GM19397 (cell line): ENCODE results near the gene ISYNA1.

Source experiments
- ATAC-seq: cut with Tn5 transposase; IDR thresholded peaks from one replicate; pipeline ENCODE4 v1.9.1; 2021; ENCODE audit warnings: mild to moderate bottlenecking, moderate library complexity; ENCODE audit not compliant: unreplicated experiment

Gene ISYNA1

GRCh38 chr19:18433015-18433691 is 4.8 kb downstream of the ISYNA1 start:
- ATAC-seq: no peak

- ATAC-seq: no peak
Observed at GRCh38 chr19:18432275-18433014, 5.5 kb downstream of the ISYNA1 start.

DNA sequence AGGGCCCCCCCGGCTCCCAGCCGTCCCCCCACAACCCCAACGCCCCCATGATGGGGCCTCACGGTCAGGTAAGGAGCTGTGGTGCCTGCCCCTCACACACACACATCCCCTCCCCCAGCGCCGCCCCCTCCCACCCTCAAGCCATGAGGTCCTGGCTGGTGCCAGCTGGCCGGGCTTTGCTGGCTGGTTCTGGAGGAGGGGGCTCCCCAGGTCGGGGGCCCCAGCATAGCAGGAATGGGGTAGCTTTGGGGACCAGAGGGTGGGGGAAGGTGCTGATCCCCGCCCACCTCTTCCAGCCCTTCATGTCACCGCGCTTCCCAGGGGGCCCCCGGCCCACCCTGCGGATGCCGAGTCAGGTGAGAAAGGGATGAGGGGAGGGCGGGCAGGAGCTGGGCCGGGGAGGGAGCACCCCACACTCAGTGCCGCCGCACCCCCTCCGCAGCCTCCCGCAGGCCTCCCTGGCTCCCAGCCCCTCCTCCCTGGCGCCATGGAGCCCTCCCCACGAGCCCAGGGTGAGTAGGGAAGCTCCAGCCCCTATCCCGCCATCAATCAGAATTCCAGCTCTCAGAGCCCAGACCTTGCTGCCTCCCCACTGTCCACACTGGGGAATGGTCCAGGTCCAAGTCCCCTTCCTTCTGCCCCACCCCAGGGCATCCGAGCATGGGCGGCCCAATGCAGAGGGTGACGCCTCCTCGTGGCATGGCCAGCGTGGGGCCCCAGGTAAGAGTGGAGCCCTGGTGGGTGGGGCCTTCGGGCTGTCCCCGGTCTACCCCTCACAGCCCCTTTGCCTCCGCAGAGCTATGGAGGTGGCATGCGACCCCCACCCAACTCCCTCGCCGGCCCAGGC is 6.4 kb downstream of the ISYNA1 start:
- ATAC-seq: no peak

DNA sequence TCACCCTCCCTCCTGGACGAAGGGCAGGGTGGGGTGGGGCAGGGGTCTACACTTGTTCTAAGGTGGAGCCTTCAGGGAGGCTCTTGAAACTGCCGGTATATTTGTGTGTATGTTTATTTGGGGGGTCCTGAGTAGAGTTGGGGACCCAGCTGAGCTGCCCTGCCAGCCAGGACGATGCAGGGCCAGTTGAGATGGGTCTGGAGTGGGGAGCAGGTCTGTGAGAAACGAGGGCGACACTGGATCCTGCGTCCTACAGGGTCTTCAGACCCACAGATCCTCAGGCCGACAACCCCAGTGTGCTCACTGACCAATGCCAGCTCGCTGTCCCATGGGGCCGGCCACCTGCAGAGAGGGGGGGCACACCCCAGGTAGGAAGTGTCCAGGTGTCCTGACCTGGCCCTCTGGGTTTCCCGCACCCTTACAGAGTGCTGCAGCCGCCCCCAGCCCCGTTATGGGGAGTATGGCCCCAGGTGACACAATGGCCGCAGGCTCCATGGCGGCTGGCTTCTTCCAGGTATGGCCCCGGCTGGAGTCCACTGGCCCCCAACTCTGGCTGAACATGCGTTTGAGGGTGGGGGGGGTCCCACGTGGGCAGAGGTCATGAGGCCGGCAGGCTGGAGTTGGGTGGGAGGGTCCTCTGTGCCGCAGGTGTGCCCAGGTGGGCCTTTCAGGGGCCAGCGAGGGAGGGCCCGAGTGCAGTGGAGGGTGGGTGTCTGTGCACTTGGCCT is 7.4 kb downstream of the ISYNA1 start:
- no peak for ATAC-seq

DNA sequence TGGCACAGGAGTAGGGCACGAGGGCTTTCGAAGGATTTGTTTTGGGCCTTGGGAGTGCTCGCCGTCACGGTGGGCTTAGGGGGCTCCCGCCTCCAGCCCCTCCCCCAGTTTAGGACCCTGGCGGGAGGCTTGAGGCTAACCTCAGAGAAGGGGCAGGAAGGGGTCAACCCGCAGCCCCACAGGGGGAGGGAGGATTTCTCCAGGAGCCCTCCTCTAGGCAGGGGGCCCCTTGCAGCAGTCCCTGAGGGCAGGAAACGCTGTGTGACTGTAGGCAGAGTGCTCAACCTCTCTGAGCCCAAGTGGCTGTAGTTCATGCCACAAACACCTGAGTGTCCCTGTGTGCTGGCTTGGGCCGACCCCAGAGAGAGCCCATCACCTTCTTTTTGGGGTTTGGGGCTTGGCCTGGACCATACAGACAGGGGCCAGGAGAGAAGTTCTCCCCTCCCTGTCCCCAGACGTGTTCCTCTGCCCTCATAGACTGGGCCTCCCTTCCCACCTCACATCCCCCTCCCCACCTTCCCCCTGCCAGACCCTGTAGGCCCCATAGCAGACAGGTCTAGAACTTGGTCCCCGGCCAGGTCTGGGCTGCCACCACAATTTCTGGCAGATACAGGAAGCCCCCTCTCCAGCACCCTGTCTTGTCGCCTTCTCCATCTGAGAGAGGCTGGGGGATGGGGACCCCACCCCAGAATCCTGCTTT is 8.1 kb downstream of the ISYNA1 start:
- ATAC-seq: no peak

GRCh38 chr19:18428787-18429674 is 8.9 kb downstream of the ISYNA1 start:
- peak; percentile 65 for ATAC-seq

- no peak for ATAC-seq
Observed at GRCh38 chr19:18428173-18428786, 9.7 kb downstream of the ISYNA1 start.

GRCh38 chr19:18427743-18428113 is 10.2 kb downstream of the ISYNA1 start:
- no peak for ATAC-seq

GRCh38 chr19:18427080-18427742 is 10.7 kb downstream of the ISYNA1 start:
- ATAC-seq: no peak

GRCh38 chr19:18426416-18426767 is 11.5 kb downstream of the ISYNA1 start:
- no peak for ATAC-seq

DNA sequence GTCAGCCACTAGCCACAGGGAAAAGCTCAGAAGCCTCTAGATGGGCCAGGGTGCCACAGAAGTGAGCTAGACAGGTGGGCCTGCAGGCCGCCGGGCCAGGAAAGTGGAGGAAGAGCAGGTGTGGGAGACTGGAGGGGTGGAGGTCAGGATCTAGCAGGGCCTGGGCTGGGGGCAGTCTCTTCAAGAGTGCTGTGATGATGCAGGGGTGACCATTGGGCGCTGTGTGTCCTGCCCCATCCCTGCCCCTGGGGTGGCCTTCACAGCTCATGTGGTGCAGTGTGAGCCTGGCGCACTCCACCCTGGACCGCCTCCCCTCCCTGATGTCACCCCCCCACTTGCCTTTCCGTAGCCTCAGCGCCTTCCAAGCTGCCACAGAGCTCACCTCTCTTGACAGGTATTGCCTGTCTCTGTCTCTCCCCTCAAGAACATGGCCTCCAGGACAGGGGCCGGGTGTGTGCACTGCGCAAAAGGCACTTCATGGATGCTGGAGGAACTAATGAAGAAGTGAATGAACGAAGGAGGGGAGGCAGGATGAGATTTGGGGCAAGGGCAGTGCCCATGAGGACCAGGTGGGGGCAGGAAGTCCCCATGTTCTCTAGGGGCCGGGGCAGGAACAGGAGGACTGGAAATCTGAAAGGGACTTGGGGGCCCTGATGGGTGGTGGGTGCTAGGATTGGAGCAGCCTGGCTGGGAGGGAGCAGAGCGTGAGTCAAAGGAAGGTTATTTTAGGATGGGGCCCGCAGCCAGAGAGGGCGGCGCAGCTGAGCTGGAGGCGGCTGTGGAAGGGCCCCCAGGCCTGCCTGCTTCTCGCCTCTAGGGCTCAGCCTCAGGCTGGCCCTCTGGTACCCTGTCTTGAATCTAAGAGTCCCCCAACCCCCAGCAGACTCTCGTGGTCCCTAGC is 12.2 kb downstream of the ISYNA1 start:
- no peak for ATAC-seq

DNA sequence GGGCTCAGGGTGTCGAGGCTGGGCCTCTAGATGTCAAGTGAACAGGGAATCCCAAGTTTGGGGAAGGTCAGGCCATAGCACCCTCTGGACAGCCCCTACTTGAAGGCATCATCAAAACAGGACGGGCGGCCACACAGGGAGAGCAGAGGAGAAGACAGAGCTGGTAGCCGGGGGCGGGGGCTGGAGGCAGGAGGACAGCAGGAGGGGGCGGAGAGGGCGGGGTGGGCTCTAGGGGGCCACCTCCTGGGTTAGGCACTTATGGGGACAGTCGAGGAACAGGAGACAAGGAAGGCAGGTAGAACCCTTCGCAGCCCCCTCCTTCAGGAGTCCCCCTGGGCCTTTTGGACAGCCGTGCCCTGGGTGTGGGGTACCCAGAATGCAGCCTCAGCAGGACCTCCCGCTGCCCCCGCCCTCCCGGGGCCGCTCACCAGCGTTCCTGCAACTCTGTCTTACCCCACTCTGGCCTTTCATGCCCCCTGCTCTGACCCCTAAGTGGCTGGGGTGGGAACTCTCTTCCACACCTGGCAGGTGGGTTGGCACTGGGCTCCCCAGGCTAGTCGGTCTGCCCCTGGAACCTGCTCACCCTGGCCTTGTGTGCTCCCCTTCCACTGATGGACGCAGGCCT is 12.9 kb downstream of the ISYNA1 start:
- ATAC-seq: no peak

- no peak for ATAC-seq
Observed at GRCh38 chr19:18424122-18424889, 13.6 kb downstream of the ISYNA1 start.

GRCh38 chr19:18423258-18424020 is 14.5 kb downstream of the ISYNA1 start:
- no peak for ATAC-seq

GRCh38 chr19:18422530-18423191 is 15.3 kb downstream of the ISYNA1 start:
- no peak for ATAC-seq
